ENCODE measurements around the gene SLC7A14. TPM values are rescaled to one million over a fixed set of nuclear protein-coding genes. Genes with fewer than 3 reads are reported as not detected.

SLC7A14 gene
- total RNA-seq, 2 experiments from 2014 or later: not detected

- no peaks in the 10 kb centered on the region for H3K79me2 ChIP-seq (ENCODE audit: insufficient read depth, low read depth, low read length)
- no peaks in the 10 kb centered on the region for H3K4me1 ChIP-seq (ENCODE audit: insufficient read depth, low read length, poor library complexity, severe bottlenecking)
- intact Hi-C loops (cut with micrococcal nuclease; ENCODE audit: unreplicated experiment): loop anchor here (1.0 to 5.0 kb wide), 3 partner anchors 100 to 648 kb away; no protein-coding TSS in a partner anchor
- no peak overlapping the region for H3K4me3 ChIP-seq (ENCODE audit: low read depth, low read length, poor library complexity, severe bottlenecking)
- H3K4me2 ChIP-seq (ENCODE audit: low read length): no peak overlapping the region
- BruUV-seq (replicated peaks): no TSS peak
- POLR2A ChIA-PET: interaction anchor here (0.5 to 1.2 kb wide), 2 partner anchors 101 to 111 kb away, joined by 3 to 4 read pairs; no protein-coding TSS in a partner anchor
- H4K20me1 ChIP-seq (ENCODE audit: insufficient read depth, low read length): no peaks in the 10 kb centered on the region
- peak; percentile 53 for DNase-seq (ENCODE audit: low spot score)
- no peak overlapping the region for H3K27ac ChIP-seq (ENCODE audit: low read depth, low read length, poor library complexity, severe bottlenecking)
- TF ChIP-seq EZH2phosphoT487 (IDR thresholded peaks at IDR 0.05; ENCODE audit: borderline replicate concordance, low read depth, low read length): no peak
- TF ChIP-seq CTCF (conservative IDR thresholded peaks at IDR 0.05; ENCODE audit: low read length): peak; percentile 91
- H3K9me2 ChIP-seq (ENCODE audit: insufficient read depth, low read length): no peaks in the 10 kb centered on the region
- no peaks in the 10 kb centered on the region for H3K9me3 ChIP-seq (ENCODE audit: low read length)
- H3K36me3 ChIP-seq (ENCODE audit: insufficient read depth, low read length): no peaks in the 10 kb centered on the region
- CTCF ChIA-PET (ENCODE audit: unreplicated experiment): interaction anchor here (1.1 to 1.3 kb wide), 2 partner anchors 16 to 102 kb away, joined by 3 to 4 read pairs; no protein-coding TSS in a partner anchor
- H2AFZ ChIP-seq (ENCODE audit: low read length): no peak overlapping the region
These were observed 175.3 kb downstream of the SLC7A14 start for GRCh38 chr3:170410428-170411029.

Small RNA genes lying within 50 kb of the gene (microRNA-seq; reads per million reads assigned to microRNA genes)
- gene MIR6828 (ENCODE audit: borderline replicate concordance): not detected

Other genes starting within 250 kb of the SLC7A14 start
- 60.9 and 82.6 TPM in 2 replicates for gene SKIL, start 228.4 kb downstream of the SLC7A14 start, total RNA-seq (2014; rRNA removed; shearing (Covaris generic))
- 86.3 and 94.5 TPM in 2 replicates for gene SKIL, start 228.4 kb downstream of the SLC7A14 start, total RNA-seq (2022)
- gene CLDN11, start 167.2 kb downstream of the SLC7A14 start, total RNA-seq (2014; rRNA removed; shearing (Covaris generic)): 0.32 and 1.0 TPM in 2 replicates
- 0.33 and 0.34 TPM in 2 replicates for gene CLDN11, start 167.2 kb downstream of the SLC7A14 start, total RNA-seq (2022)